ENCODE data around the gene SCN3A.

The SCN3A gene

GRCh38 chr2:165057308-165057707 lies 146.5 kb downstream of the SCN3A start:
- no peak for DNase-seq (ENCODE audit: low read depth, low spot score)

DNA sequence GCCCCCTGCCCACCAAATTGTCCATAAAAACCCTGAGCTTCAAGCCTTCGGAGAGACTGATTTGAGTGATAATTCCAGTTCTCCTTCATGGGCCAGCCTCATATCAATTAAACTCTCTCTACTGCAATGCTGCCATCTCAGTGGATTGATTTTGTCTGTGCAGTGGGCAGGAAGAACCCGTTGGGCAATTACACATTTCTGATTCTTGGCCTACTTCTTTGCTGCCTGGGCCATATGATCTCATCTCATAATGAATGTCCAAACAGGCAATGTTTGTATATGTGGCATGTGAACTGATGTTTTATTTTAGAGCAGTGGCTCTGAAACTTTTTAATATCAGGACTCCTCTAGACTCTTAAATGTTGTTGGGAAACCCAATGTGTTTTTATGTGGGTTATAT lies 147.3 kb downstream of the SCN3A start:
- DNase-seq (ENCODE audit: low read depth, low spot score): no peak

DNA sequence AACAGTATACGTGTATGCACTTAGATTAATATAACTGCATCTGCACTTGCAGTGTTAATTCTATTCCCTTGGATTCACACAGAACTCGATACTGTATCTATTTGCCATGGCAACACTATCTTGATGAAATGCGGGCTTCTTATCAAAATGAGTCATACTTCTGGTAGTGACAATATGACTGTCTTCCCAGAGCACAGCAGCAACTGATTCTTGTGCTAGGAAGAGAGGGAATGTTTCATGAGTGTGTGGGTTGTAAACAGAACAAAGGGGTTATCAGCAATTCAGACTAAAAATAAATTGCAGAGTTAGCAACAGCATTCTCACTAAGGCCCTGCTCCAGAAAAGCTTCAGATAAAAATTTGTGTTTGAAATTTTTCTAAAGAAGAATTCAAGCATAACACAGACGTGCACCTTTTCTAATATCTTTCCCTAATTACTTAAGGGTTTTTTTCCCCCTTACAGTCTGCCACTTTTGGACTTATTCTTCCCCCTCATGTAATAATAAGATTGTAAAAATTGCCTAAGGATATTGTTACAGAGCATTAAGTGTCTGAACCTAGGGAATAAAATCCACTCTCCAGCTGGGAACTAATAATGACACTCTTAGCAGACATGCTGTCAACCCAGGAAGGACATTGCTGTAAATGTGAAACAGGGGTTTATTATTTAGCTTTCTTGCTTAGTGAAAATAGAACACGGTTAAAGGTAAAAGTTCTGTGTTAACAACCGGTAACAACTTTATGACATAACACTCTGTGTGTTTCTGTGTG lies 148.6 kb downstream of the SCN3A start:
- no peak for DNase-seq (ENCODE audit: low read depth, low spot score)

DNA sequence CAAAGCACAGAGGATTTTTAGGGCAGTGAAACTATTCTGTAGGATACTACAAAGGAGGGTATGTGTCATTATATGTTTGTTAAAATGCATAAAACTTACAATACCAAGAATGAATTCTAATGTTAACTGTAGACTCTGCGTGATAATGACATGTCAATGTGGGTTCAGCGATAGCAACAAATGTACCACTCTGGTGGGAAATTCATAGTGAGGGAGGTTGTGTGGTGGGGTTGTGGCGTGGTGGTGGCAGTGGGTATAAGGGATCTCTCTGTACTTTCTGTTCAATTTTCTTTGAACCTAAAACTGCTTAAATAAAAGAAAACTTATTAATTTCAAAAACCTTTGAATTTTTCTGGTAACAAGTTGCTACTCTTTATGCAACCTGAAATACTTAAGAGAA lies 149.2 kb downstream of the SCN3A start:
- DNase-seq (ENCODE audit: low read depth, low spot score): no peak

- no peak for DNase-seq (ENCODE audit: low read depth, low spot score)
These were observed 159.1 kb downstream of the SCN3A start for GRCh38 chr2:165044505-165045303.

Measured in brain pericyte (primary cell).